Heart left ventricle (tissue), 13 donors: Measurements from ENCODE around the gene GPR39.

ENCODE experiments used
- CTCF ChIP-seq, 12 donors: fragments of 200-600 bp; sonication (generic) in 4 of 12; IDR thresholded peaks; one replicate each; pipeline versions ENCODE4 v1.5.0 to v1.8.0; 2018 to 2022; ENCODE audit warnings: antibody characterized with exemption in 12 of 12, mild to moderate bottlenecking in 5 of 12
- POLR2A ChIP-seq, 2 donors: fragments of 450-650 bp; IDR thresholded peaks; one replicate each; pipeline ENCODE4 v1.6.1; 2017; ENCODE audit warnings: antibody characterized with exemption in 2 of 2, mild to moderate bottlenecking in 2 of 2, moderate library complexity in 2 of 2
- donor health status: ischemic (EF 13 %, LVEDD 7.1; RV severe dilation, severe dysfunction).
- donor health status: DM: no; HTN: yes; CAD: no.
- donor health status: DM: no; HTN: no; CAD: no.
- donor health status: ischemic (EF 25% LVEDD 6.9; RV normal size, moderate dysfunction).
- donor health status: ischemic (EF 25% LVEDD 5.7; RV mildly dilated, moderate dysfunction).
- donor health status: ischemic (EF 35%, LVEDD 5.7; RV mildly dilated, moderate dysfunction).
- donor health status: nonischemic (EF 11% LVEDD 7.7; RV severe dilation, severe dysfunction).
- donor health status: DM: yes; HTN: yes; CAD: no.
- donor health status: PGD.
- donor health status: ischemic (EF 29% LVEDD 5.4; RV normal size, mild dysfunction).
- donor health status: nonischemic (EF 23%, LVEDD 6.1; RV moderate dilation, normal function).

GRCh38 chr2:132597166-132597565 lies 180.6 kb downstream of the GPR39 start:
- no peak for TF ChIP-seq CTCF (IDR thresholded peaks at IDR 0.05)
- TF ChIP-seq POLR2A (IDR thresholded peaks at IDR 0.05), result no peak
